HG03045 (cell line): ENCODE measurements around the gene HOXB7.

ENCODE experiments used
- ATAC-seq: cut with Tn5 transposase; IDR thresholded peaks from one replicate; pipeline ENCODE4 v1.9.1; 2021; ENCODE audit warnings: mild to moderate bottlenecking, moderate library complexity; ENCODE audit not compliant: unreplicated experiment

The HOXB7 gene

GRCh38 chr17:48610282-48611211, at the start of gene HOXB7:
HOXB7 (minus strand) TSS chr17:48611017; CDS start chr17:48610918, 99 bp downstream.
- ATAC-seq = no peak

DNA sequence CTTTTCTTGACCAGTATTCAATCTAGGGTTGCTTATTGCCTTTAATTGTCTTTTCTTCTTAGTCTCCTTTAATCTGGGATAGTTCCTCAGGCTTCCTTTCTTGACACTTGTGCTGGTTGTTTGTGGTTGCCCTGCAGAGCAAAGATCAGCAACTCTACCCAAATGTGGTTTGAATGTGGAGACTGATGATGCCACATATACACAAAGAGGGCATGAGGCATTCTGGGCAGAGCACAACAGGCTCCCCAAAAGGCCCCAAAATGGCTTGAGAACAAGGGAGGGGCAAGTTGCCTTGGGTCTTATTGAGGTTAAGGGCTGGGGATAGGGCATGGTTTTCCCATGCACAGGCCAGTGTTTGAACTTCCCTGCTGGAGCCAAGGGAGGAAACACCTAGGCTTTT, 45.1 kb upstream of the HOXB7 start:
- no peak for ATAC-seq

GRCh38 chr17:48649741-48650140, 38.9 kb upstream of the HOXB7 start:
- ATAC-seq = no peak

GRCh38 chr17:48647963-48648245, 37.1 kb upstream of the HOXB7 start:
- ATAC-seq = no peak

DNA sequence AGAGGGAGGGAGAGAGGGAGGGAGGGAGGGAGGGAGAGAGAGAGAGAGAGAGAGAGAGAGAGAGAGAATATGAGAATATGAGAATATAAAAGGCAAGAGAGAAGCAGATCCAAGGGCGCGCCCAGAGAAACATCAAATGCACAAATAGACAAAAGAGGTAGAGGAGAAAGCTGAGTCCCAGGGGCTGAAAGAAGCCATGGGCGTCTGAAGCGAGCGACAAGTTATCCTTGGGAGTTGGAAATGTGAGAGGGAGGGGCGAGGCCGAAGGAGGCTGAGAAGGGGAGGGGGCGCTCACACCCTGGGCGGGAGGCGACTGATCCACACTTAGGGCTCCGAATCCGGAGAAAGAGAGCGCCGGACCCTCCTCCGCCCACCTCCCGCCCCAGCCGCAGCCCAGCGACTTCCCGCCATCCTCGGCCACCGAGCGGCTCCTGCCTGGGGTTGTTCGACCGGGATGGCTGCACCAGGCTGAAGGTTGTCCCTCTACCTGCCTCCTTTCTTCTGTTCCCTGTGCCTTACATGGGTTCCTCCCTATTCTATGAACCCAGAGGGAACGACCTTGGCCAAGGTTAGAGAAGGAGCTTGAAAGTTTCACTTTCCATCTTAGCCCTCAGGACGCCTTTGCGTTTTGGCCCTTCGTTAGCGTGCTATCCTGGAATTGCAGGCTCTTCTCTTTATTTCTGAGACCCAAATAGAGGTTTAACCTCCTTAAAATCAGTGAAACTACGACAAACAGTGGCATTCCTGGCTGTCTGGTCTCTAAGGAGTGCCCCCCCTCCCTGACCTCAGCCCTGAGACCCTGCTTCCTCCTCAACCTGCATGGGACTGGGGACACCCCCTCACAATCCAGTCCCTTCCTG, 36.5 kb upstream of the HOXB7 start:
- no peak for ATAC-seq

- ATAC-seq = no peak
Observed at GRCh38 chr17:48646183-48647102, 35.6 kb upstream of the HOXB7 start.

GRCh38 chr17:48645639-48646182, 34.9 kb upstream of the HOXB7 start:
- no peak for ATAC-seq

DNA sequence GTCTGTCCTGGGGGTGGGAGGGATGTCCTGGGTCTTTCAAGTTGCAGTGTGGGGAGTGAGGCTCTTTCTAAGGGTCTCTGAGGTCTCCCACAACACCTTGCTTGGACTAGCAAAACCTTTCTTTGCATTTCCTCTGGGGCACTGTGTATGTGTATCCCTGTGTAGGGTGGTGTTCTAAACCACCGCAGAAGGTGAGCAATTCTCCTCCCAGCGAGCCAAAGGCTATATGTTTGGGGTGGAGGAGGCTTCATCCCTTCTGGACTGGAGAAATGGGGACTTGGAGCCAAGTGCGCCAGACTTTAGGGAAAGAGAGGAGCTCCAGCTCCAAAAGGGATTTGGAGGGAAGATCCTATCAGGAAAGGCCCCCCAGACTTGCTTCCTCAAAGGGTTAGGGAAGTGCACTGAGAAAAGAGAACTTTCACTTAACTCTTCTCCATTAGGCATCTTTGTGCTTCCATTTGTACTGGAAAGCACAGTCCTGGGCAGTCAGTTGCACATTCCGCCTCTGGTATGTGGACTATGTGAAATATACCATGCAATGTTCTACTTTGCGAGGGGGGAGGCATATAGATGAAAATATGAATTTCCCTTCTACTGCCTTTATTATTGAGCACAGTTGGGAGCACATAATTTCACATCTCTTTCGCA, 34.2 kb upstream of the HOXB7 start:
- no peak for ATAC-seq

- no peak for ATAC-seq
Observed at GRCh38 chr17:48644159-48644558, 33.3 kb upstream of the HOXB7 start.

DNA sequence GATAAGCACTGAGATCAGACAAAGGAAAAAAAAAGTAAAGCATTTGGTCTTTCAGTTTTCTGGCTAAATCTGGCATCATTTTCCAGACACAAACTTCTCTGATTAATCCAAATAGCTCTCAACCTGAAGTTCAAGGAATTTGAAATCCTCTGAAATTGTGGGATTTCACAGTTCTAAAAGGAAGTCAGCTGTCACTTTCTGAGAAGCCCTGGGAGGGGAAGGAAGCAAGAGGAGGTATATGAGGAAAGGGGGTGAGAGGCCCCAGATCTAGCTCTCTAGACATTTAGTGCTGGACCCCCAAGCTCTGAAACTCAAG, 32.8 kb upstream of the HOXB7 start:
- ATAC-seq = no peak

DNA sequence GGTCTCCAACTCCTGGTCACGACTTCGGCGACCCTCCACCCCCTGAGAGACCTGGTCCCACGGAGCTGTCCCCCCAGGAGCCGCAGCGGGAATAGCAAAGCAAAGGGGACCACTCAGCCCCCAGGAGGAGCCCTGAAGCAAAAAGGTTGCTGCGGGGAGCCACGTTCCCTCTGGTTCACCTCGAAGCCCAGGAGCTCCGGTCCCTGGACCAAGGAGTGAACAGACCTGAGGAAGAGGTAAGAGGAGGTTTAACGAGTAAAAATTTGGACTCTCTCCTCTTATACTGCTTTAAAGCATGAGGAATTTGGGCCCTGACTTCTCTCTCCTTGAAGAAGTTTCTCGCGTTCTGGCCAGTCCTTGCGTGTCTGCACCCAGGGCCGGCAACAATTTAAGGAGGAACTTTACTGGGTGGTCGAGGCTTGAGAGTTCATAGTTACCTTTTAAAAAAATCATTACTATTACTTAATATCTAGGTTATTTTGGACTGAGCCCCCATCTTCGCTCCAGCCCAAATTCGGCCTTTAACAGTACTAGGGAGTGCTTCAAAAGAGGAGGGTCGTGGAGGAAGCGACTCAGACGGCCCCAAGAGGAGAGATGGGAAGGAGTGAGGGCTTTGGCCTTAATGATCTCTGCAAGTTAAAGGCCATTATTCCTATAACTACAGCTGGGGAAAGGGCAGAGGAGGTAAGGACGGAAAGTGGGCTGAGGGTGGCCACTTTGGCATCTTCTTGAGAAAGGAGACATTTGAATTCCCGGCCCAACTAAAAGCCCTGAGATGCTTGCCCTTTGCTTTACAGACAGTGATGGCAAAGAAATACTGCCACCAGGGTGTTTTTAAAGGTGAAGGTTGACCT, 32.3 kb upstream of the HOXB7 start:
- no peak for ATAC-seq

GRCh38 chr17:48642059-48642842, 31.4 kb upstream of the HOXB7 start:
- no peak for ATAC-seq

- ATAC-seq = no peak
Observed at GRCh38 chr17:48641541-48642058, 30.8 kb upstream of the HOXB7 start.

- ATAC-seq = no peak
Observed at GRCh38 chr17:48640858-48641180, 30.0 kb upstream of the HOXB7 start.

DNA sequence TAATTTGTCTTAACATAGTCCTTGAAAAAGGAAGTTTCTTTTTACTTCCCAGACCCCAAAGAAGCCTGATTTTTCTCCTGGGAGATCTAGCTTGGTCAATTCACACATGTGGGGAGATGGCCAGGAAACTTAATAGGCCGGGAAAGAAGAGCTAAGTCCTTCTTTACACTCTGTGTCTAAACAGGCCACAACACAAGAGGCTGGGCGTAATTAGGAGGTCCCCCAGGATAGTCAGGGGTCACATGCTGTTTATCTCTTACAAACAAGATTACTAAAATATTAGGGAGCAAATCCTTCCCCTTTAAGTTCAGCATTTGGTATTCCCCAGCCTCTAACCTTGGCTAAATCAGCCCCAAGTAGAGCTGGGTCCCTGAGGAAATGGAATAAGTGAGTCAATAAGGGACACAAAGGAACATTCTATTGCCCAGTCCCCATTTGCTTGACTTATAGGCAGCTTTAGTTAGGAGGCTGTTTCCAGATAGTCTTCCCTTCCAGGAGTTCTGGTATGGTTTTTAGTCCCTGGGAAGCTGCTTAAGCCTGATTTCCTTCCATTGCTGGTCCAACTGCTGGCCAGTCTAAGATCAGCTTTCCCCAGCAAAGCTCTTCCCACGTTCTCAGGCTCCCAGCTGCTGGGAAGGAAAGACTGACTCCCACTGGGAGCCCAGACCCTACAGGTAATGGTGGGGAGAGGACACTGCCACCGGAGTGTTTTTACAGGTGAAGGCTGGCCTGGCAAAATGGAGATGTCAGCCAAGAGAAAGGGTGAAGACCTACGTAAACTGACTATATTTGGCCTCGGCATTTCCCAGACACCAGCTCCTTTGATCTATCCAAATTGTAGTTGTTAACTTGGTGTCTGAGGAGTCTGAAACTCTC, 29.4 kb upstream of the HOXB7 start:
- ATAC-seq = no peak

DNA sequence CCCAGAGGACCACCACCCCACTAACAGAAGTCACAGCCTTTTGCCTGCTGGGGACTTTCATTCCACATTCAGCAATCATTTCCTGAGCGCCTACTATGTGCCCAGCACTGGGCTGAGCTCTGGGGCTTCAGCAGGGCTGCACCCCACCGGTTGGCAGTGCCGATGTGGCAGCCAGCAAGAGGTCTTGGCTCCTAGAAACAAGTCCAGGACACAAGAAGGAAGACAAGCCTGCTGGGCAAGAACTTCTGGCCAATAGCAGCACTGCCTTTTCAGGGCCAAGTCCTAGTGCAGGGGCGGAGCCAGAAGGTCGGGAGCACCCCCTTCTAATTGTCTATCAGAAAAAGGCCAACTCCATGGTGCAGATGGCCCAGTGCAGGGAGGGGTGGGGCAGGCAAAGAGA, 28.3 kb upstream of the HOXB7 start:
- no peak for ATAC-seq
